NCI-H2029 (cell line): ENCODE results near the gene MYO3A.
A peak's percentile ranks its signal among the peaks of the same experiment; 100 is the strongest.

Source experiments
- DNase-seq: peaks from one replicate; lab custom pipeline; 2025; lab: John Stamatoyannopoulos, UW

Gene MYO3A, protein sequence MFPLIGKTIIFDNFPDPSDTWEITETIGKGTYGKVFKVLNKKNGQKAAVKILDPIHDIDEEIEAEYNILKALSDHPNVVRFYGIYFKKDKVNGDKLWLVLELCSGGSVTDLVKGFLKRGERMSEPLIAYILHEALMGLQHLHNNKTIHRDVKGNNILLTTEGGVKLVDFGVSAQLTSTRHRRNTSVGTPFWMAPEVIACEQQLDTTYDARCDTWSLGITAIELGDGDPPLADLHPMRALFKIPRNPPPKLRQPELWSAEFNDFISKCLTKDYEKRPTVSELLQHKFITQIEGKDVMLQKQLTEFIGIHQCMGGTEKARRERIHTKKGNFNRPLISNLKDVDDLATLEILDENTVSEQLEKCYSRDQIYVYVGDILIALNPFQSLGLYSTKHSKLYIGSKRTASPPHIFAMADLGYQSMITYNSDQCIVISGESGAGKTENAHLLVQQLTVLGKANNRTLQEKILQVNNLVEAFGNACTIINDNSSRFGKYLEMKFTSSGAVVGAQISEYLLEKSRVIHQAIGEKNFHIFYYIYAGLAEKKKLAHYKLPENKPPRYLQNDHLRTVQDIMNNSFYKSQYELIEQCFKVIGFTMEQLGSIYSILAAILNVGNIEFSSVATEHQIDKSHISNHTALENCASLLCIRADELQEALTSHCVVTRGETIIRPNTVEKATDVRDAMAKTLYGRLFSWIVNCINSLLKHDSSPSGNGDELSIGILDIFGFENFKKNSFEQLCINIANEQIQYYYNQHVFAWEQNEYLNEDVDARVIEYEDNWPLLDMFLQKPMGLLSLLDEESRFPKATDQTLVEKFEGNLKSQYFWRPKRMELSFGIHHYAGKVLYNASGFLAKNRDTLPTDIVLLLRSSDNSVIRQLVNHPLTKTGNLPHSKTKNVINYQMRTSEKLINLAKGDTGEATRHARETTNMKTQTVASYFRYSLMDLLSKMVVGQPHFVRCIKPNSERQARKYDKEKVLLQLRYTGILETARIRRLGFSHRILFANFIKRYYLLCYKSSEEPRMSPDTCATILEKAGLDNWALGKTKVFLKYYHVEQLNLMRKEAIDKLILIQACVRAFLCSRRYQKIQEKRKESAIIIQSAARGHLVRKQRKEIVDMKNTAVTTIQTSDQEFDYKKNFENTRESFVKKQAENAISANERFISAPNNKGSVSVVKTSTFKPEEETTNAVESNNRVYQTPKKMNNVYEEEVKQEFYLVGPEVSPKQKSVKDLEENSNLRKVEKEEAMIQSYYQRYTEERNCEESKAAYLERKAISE (N-terminal part only)

DNA sequence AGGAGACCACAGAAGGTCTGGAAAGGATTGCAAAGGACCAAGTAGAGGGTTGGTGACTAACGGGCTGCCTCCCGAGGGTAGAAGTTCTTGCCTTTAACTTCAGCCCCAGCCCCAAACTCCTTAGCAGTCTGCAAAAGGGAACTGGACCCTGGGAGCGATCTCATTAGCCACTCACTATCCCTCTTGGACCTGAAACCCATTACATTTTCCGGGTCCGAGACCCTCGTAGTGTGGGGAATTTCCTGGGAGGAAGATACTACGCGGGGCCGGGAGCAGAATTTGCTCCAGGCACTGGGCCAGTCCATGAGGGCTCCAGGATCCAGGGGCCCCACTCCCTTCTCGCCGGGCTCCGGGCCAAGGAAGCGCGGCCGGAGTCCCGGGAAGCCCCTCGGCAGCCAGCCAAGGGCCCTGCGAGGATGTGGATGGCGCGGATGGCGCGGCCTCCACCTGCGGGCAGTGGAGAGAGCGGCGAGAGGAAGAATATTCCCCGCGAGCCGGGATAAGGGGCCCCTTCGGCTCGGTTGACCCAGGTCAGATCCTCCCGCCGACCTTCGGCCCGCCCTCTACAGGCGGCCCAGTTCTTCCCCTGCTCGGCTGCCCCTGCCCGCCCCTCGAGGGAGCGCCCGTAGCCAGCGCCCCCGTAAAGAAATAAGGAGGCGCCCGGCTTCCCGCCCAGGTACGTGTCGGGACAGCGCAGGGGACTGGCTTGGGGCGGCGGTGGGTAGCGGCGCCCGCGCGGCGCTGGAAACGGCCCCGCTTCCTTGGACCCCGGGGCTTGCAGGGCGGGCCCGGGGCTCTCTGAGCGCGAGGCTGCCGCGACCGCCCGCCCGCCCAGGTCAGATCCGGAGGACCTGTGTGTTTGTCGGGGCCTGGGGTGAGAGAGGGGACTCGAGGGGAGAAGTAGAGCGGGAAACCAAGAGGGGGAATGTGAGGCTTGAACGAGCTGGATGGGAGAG is at the start of gene MYO3A:
Gene MYO3A (plus strand): TSS at position 577 of the 956 bp plus-strand sequence. CDS start 17,882 bp downstream, outside the sequence.
- DNase-seq: peak; percentile 15

DNA sequence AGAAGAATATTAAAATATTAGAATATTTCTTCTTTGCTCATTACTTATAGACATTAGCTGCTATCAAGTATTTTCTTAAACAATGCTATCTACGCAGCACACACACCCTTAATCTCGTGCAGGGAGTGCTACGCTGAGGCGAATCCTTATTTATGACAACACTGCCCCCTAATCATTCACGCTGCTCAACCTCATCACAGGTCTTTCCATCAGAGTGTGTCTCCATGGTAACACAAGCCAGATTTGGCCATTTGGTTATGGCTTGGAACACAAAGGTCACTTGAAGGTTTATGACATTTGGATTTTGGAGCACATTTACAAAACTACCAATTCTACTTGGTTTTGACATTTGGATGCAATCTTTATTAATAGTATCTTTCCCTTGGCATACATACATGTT is 45.4 kb upstream of the MYO3A start:
- DNase-seq: no peak

DNA sequence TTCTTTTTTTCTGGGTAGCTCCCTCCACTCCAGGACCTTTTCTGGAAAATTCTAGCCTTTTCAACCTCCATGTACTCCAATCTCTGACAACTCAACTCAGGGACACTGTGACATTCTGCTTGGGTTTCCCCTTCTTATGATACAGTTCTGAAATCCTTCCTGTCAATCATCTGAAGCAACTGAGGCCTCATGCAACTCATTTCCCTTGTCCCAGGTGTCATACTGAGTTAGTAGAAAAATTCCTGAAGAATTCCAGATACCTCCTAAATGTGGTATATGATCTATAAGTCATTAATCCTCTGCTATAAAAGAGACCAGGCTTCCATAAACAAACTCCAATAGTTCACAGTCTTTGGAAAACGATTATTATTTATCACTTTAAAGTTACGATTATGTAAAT is 43.0 kb upstream of the MYO3A start:
- DNase-seq: no peak

DNA sequence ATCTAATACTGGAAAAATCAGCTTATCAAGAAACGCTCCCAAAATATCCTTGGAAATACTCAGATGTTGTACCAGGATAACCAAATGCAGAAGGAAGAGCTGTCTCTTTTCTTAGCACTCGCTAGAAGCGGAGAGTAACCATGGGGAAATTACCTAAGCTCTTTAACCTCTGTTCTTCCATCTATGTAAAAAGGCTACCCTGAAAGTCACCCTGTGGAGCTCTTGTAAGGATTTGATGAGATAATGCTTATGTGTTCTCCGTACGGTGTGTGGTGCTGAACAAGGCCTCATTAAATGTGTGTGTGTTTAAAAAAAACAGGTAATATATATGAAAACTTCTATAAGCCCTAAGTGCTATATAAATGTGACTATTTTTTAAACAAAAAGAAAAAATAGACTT is 38.2 kb upstream of the MYO3A start:
- no peak for DNase-seq

DNA sequence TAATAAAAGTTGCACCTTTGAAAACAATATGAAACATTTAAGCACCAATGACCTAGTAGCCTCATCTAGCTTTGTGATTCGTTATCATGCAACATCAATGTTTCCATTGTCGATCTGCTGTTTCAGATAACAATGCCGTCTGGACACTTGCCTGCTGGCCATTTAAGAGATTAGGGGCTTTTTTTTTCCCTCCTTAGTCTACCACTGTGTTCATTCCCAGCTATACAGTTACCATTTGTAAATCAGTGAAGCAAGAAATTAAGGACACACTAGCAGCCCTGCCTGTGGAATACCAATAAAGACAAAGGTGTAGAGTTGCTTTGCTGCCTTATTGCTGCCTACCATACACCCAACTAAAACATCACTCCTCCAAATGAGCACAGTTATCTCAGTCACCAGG is 37.6 kb upstream of the MYO3A start:
- DNase-seq: no peak

DNA sequence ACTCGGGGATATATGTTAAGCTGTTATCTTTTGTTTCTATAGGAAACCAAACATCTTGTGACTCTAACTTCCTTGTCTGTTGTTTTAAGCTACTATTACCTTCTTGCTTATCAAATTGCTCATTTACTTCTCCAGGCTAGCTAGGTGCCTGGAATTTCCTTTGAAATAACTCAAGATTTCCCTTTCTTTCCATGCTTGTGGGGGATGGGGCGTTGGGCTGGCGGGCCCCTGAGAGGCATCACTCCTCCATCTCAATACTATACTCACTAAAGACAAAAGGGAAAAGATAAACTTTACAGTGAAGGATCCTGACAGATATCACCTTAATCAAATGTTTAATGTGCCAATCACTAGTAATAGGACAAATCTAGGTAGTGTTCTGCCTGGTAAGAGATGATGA is 34.7 kb upstream of the MYO3A start:
- DNase-seq: no peak

DNA sequence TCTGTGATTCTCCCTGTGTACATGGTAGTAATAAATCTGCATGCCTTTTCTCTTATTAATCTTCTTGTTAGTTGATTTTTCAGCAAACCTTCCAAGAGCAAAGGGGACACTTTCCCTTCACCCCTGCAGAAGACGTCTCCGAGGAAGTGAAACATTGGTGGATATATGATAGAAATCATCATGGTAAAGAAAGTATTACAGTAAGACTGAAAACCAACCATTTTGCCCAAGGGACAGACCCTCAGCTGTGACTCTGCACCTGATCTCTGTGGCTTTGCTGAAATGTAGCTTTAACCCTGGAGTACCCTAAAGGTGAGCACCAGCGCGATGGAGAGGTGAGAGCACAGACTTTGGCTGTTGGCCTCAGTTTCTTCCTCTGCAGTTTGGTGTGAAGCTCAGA is 32.8 kb upstream of the MYO3A start:
- no peak for DNase-seq

DNA sequence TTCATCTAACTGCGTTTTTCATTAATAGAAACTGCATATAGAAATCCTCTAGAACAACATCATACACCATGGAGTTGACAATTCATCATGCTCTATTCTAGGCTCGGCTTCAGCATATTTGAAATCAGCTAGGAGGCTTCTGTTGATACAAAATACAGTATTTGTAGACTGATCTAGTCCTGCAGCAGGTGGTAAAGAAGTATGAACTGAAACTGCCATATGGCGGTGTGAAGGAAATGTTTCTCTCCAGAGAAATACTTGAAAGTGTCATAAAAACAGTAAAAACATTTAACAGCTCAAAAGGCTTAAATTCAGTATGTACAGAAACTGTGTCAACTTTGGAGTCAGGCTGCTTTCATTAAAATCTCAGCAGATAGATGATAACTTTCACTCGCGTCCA is 32.0 kb upstream of the MYO3A start:
- DNase-seq: no peak

DNA sequence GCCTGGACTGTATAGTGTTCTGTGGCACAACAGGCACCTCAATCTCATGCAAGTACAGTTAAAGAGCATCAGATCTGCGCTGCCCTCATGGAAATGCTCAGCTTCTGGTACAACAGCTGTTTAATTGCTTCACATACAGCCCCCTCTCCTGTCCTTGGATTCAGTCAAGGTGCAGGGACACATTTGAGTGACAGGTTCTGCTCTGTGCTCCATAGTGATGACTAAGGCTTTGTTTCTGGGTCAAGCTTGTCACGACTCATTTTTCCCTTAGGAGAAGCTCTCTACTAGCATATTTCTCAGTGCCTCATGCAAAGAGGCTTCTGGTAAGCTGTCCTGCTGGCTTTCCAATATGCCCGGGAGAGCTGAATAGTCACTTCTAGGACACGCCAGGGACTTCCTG is 26.8 kb upstream of the MYO3A start:
- DNase-seq: no peak

DNA sequence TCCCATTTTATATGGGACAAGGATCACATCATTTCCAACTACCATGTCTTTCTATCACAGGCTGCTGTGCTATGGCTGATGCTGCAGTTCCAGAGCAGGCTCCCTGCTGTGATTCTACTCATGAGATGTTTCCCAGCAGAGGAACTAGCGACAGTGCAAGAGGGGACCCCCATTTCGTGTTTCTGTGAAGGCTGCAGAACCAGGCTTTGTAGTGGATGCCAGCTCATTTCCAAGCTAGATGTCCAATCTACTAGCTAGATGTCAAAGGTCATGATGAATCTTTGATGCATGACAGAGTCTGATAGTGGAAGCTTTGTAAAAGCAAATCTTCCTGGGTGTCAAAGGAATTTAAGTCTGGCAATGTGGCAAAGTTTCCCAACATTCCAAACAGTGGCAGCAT is 21.2 kb upstream of the MYO3A start:
- no peak for DNase-seq

DNA sequence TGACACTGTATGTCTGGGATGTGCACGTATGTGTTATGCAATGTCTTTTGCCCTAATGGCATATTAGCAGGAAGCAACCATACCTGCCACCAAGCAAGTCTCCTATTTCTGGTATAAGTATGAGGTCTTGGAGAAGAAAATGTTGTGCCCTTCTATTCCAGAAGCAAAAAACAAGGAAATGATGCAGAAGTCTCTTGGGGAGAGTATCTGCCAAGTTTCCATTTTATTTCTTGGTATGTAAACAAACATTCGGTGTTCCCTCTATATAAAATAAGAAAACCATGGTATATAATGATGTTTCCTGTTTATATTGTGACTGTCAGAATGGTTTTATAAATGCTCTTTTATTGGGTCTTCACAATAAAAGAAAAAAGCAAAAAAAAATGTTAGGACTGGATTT is 19.3 kb upstream of the MYO3A start:
- no peak for DNase-seq

DNA sequence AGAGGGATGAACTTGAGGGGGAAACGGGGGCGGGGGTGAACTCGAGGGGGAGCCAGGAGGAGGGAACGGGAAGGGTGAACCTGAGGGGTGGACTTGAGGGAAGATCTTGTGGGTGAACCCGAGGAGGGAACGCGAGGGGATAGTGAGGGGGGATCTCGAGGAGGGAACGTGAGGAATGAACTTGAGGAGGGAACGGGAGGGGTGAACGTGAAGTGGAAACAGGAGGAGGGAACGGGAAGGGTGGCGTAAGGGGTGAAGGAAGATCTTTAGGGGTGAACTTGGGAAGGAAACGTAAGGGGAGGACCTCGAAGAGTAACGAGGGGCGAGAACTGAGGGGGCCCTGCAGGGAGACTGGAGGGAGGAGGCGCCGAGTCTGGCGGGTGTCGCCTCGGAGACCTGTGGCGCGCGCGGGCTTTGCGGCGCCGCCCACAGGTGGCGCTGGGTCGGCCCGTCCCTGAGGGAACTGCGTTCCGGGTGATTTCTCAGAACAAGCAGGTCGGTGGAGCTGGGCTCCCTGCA is 651 bp downstream of the MYO3A start:
- no peak for DNase-seq

DNA sequence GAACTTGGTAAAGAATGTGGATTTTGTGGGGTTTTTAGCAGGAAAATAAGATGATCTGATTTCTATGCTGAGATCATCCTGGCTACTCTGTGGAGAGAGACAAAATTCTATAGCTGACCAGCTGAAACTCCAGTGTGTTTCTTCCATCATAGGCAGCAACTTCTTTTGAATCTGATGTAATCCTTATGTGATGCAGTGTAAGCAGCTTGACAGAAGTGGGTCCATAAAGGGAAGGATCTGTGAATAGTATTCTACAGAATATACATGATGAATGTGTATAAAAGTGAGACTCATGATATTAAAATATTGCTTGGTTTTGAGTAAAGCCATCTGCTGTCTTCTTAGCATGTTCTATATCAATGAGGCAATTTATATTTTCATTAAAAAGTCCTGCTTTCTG is 4.4 kb downstream of the MYO3A start:
- no peak for DNase-seq

DNA sequence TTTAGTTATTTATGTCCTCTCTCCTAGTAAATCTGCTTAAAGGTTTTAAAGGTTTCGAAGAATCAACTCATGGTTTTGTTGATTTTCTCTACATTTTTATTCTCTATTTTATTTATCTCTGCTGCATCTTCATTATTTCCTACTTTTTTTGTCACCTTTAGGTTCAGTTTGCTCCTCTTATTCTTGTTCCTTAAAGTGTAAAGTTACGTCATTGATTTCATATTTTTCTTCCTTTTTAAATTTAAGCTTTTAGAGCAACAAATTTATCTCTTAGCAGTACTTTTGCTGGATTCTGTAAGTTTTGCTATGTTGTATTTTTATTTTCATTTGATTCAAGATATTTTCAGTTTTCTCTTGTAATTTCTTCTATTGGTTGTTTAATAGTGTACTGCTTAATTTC is 10.7 kb downstream of the MYO3A start:
- no peak for DNase-seq

DNA sequence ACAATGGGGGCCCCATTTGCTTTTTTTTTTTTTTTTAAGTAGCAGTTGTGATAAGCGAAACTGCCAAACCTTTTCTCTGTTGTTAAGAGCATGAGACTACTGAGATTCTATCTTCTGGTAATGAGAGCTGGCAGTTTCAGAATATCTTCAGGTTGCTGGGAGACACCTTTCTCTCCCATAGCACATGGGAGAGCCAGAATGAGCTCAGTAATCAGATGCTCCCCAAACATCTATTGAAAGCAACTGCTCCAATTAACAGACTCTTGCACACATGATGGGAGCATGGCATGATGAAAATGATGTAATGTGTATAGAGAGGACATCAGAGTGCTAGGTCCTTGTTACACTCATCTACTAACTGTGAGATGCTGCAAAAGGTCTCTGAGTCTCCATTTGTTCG is 18.8 kb downstream of the MYO3A start:
- no peak for DNase-seq

DNA sequence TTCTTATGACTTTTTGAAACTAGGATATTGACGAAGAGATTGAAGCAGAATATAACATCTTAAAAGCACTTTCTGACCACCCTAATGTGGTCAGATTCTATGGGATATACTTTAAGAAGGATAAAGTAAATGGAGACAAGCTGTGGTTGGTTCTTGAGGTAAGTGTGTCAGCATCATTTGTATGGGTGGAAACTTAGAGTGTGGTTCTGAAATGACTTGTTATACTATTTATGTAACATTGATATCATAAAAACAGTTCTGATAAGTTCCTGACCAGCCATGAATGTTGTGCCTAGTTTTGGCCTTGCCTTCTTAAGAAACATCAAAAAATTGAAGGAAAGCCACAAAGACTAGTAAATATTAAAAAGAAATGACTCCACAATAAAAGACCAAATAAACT is 20.8 kb downstream of the MYO3A start:
- no peak for DNase-seq

DNA sequence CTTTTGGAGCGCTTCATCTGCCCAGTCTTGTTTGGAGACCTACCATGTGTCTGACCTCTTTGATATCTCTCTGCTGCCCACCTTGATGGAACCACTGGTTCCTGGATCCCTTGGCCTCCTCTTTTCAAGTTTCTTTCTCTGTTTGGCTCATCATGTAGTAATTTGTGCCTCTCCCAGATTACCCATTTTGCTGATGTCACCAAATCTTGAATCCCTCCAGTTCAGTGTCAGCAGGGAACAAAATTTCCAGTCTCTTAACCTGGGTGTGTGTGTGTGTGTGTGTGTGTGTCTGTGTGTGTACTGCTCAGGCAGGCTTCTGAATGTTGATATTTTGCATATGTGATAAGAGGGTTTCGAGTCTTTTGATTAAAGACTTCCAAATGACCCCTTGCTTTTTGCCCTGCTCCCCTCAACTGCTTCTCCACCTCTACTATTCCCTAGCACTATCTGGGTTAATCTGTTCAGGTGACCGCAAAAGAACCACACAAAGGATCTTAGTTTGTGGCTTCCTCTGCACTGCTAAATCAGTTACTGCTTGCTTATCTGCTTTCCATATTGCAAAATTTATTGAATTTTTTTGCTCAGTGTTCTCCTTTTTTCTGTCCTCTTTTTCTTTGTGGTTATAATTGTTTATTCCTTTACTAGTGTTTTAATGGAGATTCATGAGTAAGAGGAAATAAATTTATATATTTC is 25.7 kb downstream of the MYO3A start:
- DNase-seq: no peak

DNA sequence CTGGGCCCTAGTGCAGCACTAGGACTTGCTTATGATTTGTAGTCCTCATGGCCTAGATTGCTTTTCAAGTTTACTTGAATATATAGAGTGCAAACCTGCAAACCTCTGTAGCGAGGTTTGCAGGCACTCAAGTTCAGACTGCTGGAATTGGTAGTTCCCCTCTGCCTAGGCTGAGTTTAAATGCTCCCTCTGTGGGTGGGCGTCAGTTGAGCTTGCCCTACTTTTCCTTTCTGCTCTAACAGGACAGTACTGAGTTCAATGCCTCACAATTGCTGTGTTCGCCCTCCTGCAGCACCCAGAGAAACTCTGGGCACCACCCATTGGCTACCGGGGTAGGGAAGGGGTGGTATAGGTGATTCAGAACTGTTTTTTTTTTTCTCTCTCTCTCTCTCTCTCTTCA is 31.6 kb downstream of the MYO3A start:
- no peak for DNase-seq

DNA sequence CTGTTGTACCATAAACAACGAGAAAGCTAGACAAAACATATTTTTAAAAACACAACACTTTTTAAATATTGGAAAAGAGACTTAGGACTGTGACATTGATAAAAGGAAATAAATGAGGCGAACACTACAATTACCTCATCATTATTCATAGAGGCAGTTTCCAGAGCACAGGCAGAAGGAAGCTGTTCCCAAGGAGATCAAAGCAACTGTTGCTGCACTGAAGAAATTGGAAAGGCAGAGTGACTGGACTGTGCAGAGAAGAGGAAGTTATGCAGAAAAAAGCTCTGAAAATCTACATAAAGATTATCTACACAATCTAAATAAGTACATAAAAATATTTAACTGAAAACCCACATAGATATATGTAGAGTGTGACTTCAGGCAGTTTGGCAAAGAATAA is 32.8 kb downstream of the MYO3A start:
- no peak for DNase-seq

DNA sequence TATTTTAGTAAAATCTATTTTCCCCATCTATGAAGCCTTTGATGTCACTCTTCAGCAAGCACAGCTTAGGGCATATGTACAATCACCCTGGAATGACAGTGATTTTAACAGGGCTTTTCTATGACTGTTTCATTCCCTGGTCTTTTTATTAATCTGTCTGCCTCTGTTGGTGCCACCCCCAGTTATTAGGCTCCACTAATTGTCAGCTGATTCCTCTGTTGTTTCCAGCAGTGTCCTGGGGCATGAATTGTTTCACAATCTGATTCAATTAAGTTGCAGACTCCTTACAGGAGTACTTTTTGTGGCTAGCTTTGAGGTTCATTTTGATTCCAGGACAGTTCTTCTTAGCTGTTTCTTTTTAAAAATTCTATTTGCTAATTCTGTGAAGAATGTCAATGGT is 38.6 kb downstream of the MYO3A start:
- no peak for DNase-seq
